Measurements from ENCODE around the gene GPHN.

DNA sequence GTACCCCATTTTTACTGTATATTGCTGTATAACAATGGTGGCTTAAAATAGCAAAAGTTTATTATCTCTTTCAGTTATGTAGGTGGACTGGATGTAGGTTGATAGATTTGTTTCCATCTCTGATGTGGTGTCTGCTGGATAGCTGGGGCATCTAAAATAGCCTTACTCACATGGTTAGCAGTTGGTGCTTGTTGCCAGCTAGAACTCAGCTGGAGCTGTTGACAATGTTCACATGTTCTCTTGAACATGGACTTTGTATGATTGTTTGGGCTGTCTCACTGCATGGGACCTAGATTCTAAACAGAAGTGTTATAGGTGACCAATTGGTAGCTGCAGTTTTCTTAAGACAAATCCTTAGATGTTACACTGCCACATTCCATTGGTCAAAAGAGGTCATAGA, 126.9 kb downstream of the GPHN start:
- TF ChIP-seq EZH2 (IDR thresholded peaks at IDR 0.05; ENCODE audit: borderline replicate concordance, control insufficient read depth, low read depth, low read length) (no peak), NFXL1 (IDR thresholded peaks at IDR 0.05; ENCODE audit: borderline replicate concordance) (no peak), TARDBP (IDR thresholded peaks at IDR 0.05; ENCODE audit: borderline replicate concordance) (no peak), SRF (IDR thresholded peaks at IDR 0.05; ENCODE audit: low read depth in 2 of 2, low read length in 2 of 2) (no peak), ZNF274 (IDR thresholded peaks at IDR 0.05; ENCODE audit: insufficient read depth, insufficient read length) (no peak), ESRRA (IDR thresholded peaks at IDR 0.05; ENCODE audit: low read length) (no peak), IKZF1 (conservative IDR thresholded peaks at IDR 0.05) (no peak), POLR2AphosphoS5 (IDR thresholded peaks at IDR 0.05; ENCODE audit: low read length) (no peak), KAT2A (conservative IDR thresholded peaks at IDR 0.05; ENCODE audit: control insufficient read depth, low read depth, low read length) (no peak), NKRF (conservative IDR thresholded peaks at IDR 0.05) (no peak)
- TF ChIP-seq, protein P1, sequence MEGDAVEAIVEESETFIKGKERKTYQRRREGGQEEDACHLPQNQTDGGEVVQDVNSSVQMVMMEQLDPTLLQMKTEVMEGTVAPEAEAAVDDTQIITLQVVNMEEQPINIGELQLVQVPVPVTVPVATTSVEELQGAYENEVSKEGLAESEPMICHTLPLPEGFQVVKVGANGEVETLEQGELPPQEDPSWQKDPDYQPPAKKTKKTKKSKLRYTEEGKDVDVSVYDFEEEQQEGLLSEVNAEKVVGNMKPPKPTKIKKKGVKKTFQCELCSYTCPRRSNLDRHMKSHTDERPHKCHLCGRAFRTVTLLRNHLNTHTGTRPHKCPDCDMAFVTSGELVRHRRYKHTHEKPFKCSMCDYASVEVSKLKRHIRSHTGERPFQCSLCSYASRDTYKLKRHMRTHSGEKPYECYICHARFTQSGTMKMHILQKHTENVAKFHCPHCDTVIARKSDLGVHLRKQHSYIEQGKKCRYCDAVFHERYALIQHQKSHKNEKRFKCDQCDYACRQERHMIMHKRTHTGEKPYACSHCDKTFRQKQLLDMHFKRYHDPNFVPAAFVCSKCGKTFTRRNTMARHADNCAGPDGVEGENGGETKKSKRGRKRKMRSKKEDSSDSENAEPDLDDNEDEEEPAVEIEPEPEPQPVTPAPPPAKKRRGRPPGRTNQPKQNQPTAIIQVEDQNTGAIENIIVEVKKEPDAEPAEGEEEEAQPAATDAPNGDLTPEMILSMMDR (IDR thresholded peaks at IDR 0.05 in 2 of 3, conservative IDR thresholded peaks at IDR 0.05 in 1 of 3; ENCODE audit: control insufficient read depth in 2 of 3, extremely low read depth in 1 of 3, insufficient read depth in 1 of 3, low read depth in 3 of 3, low read length in 3 of 3) = no peak
- TF ChIP-seq, protein P2, sequence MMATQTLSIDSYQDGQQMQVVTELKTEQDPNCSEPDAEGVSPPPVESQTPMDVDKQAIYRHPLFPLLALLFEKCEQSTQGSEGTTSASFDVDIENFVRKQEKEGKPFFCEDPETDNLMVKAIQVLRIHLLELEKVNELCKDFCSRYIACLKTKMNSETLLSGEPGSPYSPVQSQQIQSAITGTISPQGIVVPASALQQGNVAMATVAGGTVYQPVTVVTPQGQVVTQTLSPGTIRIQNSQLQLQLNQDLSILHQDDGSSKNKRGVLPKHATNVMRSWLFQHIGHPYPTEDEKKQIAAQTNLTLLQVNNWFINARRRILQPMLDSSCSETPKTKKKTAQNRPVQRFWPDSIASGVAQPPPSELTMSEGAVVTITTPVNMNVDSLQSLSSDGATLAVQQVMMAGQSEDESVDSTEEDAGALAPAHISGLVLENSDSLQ (IDR thresholded peaks at IDR 0.05) = no peak
- TF ChIP-seq, protein P3, sequence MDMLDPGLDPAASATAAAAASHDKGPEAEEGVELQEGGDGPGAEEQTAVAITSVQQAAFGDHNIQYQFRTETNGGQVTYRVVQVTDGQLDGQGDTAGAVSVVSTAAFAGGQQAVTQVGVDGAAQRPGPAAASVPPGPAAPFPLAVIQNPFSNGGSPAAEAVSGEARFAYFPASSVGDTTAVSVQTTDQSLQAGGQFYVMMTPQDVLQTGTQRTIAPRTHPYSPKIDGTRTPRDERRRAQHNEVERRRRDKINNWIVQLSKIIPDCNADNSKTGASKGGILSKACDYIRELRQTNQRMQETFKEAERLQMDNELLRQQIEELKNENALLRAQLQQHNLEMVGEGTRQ (IDR thresholded peaks at IDR 0.05; ENCODE audit: borderline replicate concordance, low read depth, low read length) = no peak
